Keratinocyte (primary cell): ENCODE measurements around the gene ASPHD2. TPM values are rescaled to one million over a fixed set of nuclear protein-coding genes. Genes with fewer than 3 reads are reported as not detected.

Experiments used
- DNase-seq: peaks from one replicate; pipeline ENCODE4 v3.0.0-alpha.2; 2011; ENCODE audit warnings: low read depth, missing footprints, low spot score
- FAIRE-seq: peaks from 2 replicates; lab custom pipeline; 2011; peaks lifted over from hg19 to GRCh38; lab: Jason Lieb, UNC
- H2AFZ ChIP-seq: 2 replicates; pipeline ENCODE4 v1.6.0; 2012; ENCODE audit warnings: low read length, control low read depth, inconsistent platforms; ENCODE audit not compliant: control insufficient read depth
- H3K27ac ChIP-seq: 2 replicates; pipeline ENCODE4 v1.5.1; 2011; ENCODE audit warnings: low read length; ENCODE audit not compliant: control insufficient read depth, insufficient read depth
- H3K27me3 ChIP-seq: 3 replicates; pipeline ENCODE4 v1.6.0; 2011; ENCODE audit warnings: low read length; ENCODE audit not compliant: control insufficient read depth, insufficient read depth; ENCODE audit errors: extremely low read depth
- H3K36me3 ChIP-seq, 2 experiments: 2 replicates in 1 of 2; 3 replicates in 1 of 2; pipeline ENCODE4 v1.5.1; 2011; ENCODE audit warnings: low read length in 2 of 2, mild to moderate bottlenecking in 1 of 2; ENCODE audit not compliant: control insufficient read depth in 2 of 2, insufficient read depth in 2 of 2; ENCODE audit errors: extremely low read depth in 1 of 2
- H3K4me1 ChIP-seq: 3 replicates; pipeline ENCODE4 v1.5.1; 2011; ENCODE audit warnings: low read length; ENCODE audit not compliant: control insufficient read depth, insufficient read depth; ENCODE audit errors: extremely low read depth
- H3K4me2 ChIP-seq: 3 replicates; pipeline ENCODE4 v1.6.0; 2011; ENCODE audit warnings: low read depth, low read length; ENCODE audit not compliant: control insufficient read depth, insufficient read depth; ENCODE audit errors: extremely low read depth
- H3K4me3 ChIP-seq, 3 experiments: fragments of 200-600 bp in 1 of 3; sonication (generic) in 1 of 3; 2 replicates in 2 of 3; 3 replicates in 1 of 3; pipeline ENCODE4 v1.5.1; 2011 to 2016; ENCODE audit warnings: low read length in 3 of 3, mild to moderate bottlenecking in 3 of 3, control low read depth in 2 of 3, inconsistent platforms in 1 of 3, low read depth in 1 of 3, mixed read lengths in 1 of 3, mixed run types in 1 of 3, moderate library complexity in 1 of 3; ENCODE audit not compliant: control insufficient read depth in 2 of 3, insufficient read depth in 2 of 3; ENCODE audit errors: extremely low read depth in 1 of 3
- H3K79me2 ChIP-seq: 2 replicates; pipeline ENCODE4 v1.6.0; 2012; ENCODE audit warnings: low read length; ENCODE audit not compliant: control insufficient read depth, insufficient read depth
- H3K9ac ChIP-seq: 3 replicates; pipeline ENCODE4 v1.6.0; 2011; ENCODE audit warnings: low read length; ENCODE audit not compliant: control insufficient read depth, insufficient read depth; ENCODE audit errors: extremely low read depth
- H3K9me1 ChIP-seq: 3 replicates; pipeline ENCODE4 v1.6.0; 2011; ENCODE audit warnings: low read length; ENCODE audit not compliant: control insufficient read depth, insufficient read depth; ENCODE audit errors: extremely low read depth
- H3K9me3 ChIP-seq: 2 replicates; pipeline ENCODE4 v1.5.1; 2012; ENCODE audit warnings: low read depth, low read length; ENCODE audit not compliant: control insufficient read depth
- H4K20me1 ChIP-seq: 3 replicates; pipeline ENCODE4 v1.6.0; 2011; ENCODE audit warnings: low read length; ENCODE audit not compliant: control insufficient read depth, insufficient read depth; ENCODE audit errors: extremely low read depth
- CTCF ChIP-seq, 3 experiments: IDR thresholded peaks in 1 of 3; conservative IDR thresholded peaks in 1 of 3; optimal IDR thresholded peaks in 1 of 3; 2 replicates in 2 of 3; 3 replicates in 1 of 3; pipeline versions ENCODE3 to v1.5.1; 2011; ENCODE audit warnings: low read length in 3 of 3, mild to moderate bottlenecking in 3 of 3, moderate library complexity in 2 of 3, control low read depth in 1 of 3, inconsistent platforms in 1 of 3; ENCODE audit not compliant: insufficient read depth in 2 of 3; ENCODE audit errors: extremely low read depth in 1 of 3
- EZH2 ChIP-seq: IDR thresholded peaks from one replicate; pipeline ENCODE4 v1.6.1; 2012; ENCODE audit warnings: inconsistent platforms, mild to moderate bottlenecking, low read length, moderate library complexity
- dilution Hi-C: fragments of 300-500 bp; cut with MboI; formaldehyde crosslinking; loops from one replicate; pipeline ENCODE4 v1.7.0; 2020; ENCODE audit warnings: low sequenced_read_pairs; ENCODE audit not compliant: extremely low pct_ligation_motif_present
- polyA plus RNA-seq, 5 experiments: library from polyadenylated mRNA; depleted of rRNA in 3 of 5; stranded (reverse) in 3 of 5; stranded (forward) in 1 of 5; unstranded in 1 of 5; fragments of >200 nt; gene quantifications; 1 replicate in 1 of 5; 2 replicates in 3 of 5; 3 replicates in 1 of 5; pipeline versions ENCODE4 v1.2.1 to v1.2.3, GENCODE V29; 2011 to 2012; ENCODE audit warnings: missing spikeins in 2 of 5, low read depth in 1 of 5, low replicate concordance in 1 of 5

ASPHD2 gene
- polyA plus RNA-seq, 1 donor (not counting 4 experiments of a cell fraction or from before 2014, with no cell fraction given) = 3.5 TPM

- no peak overlapping the region for H3K4me3 ChIP-seq
- no peak for FAIRE-seq
- no peak overlapping the region for H3K27ac ChIP-seq
- peaks cover 6% of the 10 kb centered on the region for H3K4me1 ChIP-seq
- H3K4me2 ChIP-seq = no peak overlapping the region
- H3K27me3 ChIP-seq = no peaks in the 10 kb centered on the region
- no peak overlapping the region for H3K9ac ChIP-seq
- H2AFZ ChIP-seq = no peak overlapping the region
- peaks cover 0 to 7% of the 10 kb centered on the region in 2 experiments for H3K36me3 ChIP-seq
- H3K79me2 ChIP-seq = no peaks in the 10 kb centered on the region
- H4K20me1 ChIP-seq = no peaks in the 10 kb centered on the region
- DNase-seq = no peak
- H3K9me1 ChIP-seq = no peaks in the 10 kb centered on the region
- dilution Hi-C loops = no loop called here
- no peaks in the 10 kb centered on the region for H3K9me3 ChIP-seq
- TF ChIP-seq CTCF (optimal IDR thresholded peaks at IDR 0.05 in 1 of 3, IDR thresholded peaks at IDR 0.05 in 1 of 3, conservative IDR thresholded peaks at IDR 0.05 in 1 of 3; ENCODE audit: extremely low read depth in 1 of 3, insufficient read depth in 2 of 3, low read length in 3 of 3) = no peak
- TF ChIP-seq EZH2 = no peak
Observed at GRCh38 chr22:26433805-26434204, 4.7 kb downstream of the ASPHD2 start.

GRCh38 chr22:26435327-26436093 is 6.5 kb downstream of the ASPHD2 start:
- Histone ChIP-seq H3K9me1 (peaks cover 2% of the 10 kb centered on the region), H3K9me3 (no peaks in the 10 kb centered on the region), H3K4me1 (peaks cover 3% of the 10 kb centered on the region), H2AFZ (no peak overlapping the region), H3K27ac (no peak overlapping the region), H4K20me1 (no peaks in the 10 kb centered on the region), H3K9ac (no peak overlapping the region), H3K4me3 (no peak overlapping the region), H3K27me3 (no peaks in the 10 kb centered on the region), H3K4me2 (no peak overlapping the region), H3K79me2 (peaks cover 6% of the 10 kb centered on the region), H3K36me3 (peaks cover 0 to 7% of the 10 kb centered on the region in 2 experiments)
- dilution Hi-C loops = no loop called here
- DNase-seq (no peak), FAIRE-seq (no peak)
- TF ChIP-seq CTCF (optimal IDR thresholded peaks at IDR 0.05 in 1 of 3, IDR thresholded peaks at IDR 0.05 in 1 of 3, conservative IDR thresholded peaks at IDR 0.05 in 1 of 3; ENCODE audit: extremely low read depth in 1 of 3, insufficient read depth in 2 of 3, low read length in 3 of 3) (no peak), EZH2 (no peak)
